Vagina (tissue), 2 donors: ENCODE measurements around the gene FREM2. TPM values are rescaled to one million over a fixed set of nuclear protein-coding genes. Genes with fewer than 3 reads are reported as not detected.

Experiments used
- DNase-seq, 2 donors: peaks; one replicate each; pipeline ENCODE4 v3.0.0-alpha.2; 2017; ENCODE audit errors: extremely low spot score in 2 of 2
- H3K27ac ChIP-seq: fragments of 200-600 bp; sonication (generic); one replicate; pipeline ENCODE4 v1.5.1; 2019
- H3K27me3 ChIP-seq: fragments of 200-600 bp; sonication (generic); one replicate; pipeline ENCODE4 v1.5.1; 2019
- H3K36me3 ChIP-seq, 2 donors: fragments of 200-600 bp; sonication (generic); one replicate each; pipeline ENCODE4 v1.5.1; 2017 to 2019
- H3K4me1 ChIP-seq: fragments of 200-600 bp; sonication (generic); one replicate; pipeline ENCODE4 v1.5.1; 2019
- H3K4me3 ChIP-seq, 2 donors: fragments of 200-600 bp; sonication (generic); 1 replicate in 1 of 2; 2 replicates in 1 of 2; pipeline ENCODE4 v1.5.1; 2016 to 2019
- H3K9me3 ChIP-seq: fragments of 200-600 bp; sonication (generic); one replicate; pipeline ENCODE4 v1.5.1; 2019
- CTCF ChIP-seq, 3 experiments: fragments of 450-650 bp in 2 of 3; fragments of 200-600 bp in 1 of 3; sonication (generic) in 1 of 3; IDR thresholded peaks; one replicate each; pipeline ENCODE4 v1.5.1; 2017 to 2019; ENCODE audit warnings: antibody characterized with exemption in 3 of 3, mild to moderate bottlenecking in 2 of 3, moderate library complexity in 2 of 3
- POLR2A ChIP-seq, 2 donors: fragments of 450-650 bp; IDR thresholded peaks; one replicate each; pipeline ENCODE4 v1.6.1; 2017; ENCODE audit warnings: antibody characterized with exemption in 2 of 2, mild to moderate bottlenecking in 2 of 2, moderate library complexity in 2 of 2
- POLR2AphosphoS5 ChIP-seq, 2 donors: sonication (generic); formaldehyde crosslinking; IDR thresholded peaks; one replicate each; pipeline ENCODE4 v1.9.0; 2017; ENCODE audit warnings: antibody characterized with exemption in 2 of 2, mild to moderate bottlenecking in 2 of 2, low read depth in 1 of 2; ENCODE audit not compliant: insufficient read depth in 1 of 2
- intact Hi-C: fragments of 100-400 bp; cut with DNase I; formaldehyde crosslinking; loops from one replicate; pipeline ENCODE4 v1.15.1; 2023
- total RNA-seq: library from RNA; depleted of rRNA; stranded (reverse); fragments of >200 nt; gene quantifications from one replicate; pipeline ENCODE4 v1.2.3, GENCODE V29; 2016

Gene FREM2
- total RNA-seq, 1 donor from 2014 or later: 0.98 TPM

GRCh38 chr13:38769526-38769925 lies 82.6 kb downstream of the FREM2 start:
- Histone ChIP-seq H3K9me3 (no peaks in the 10 kb centered on the region), H3K36me3 (no peaks in the 10 kb centered on the region), H3K27me3 (no peaks in the 10 kb centered on the region), H3K27ac (no peak overlapping the region), H3K4me1 (no peaks in the 10 kb centered on the region), H3K4me3 (no peak overlapping the region)
- no peak for DNase-seq
- TF ChIP-seq POLR2A (IDR thresholded peaks at IDR 0.05): no peak
- TF ChIP-seq POLR2AphosphoS5 (IDR thresholded peaks at IDR 0.05; ENCODE audit: insufficient read depth in 1 of 2, low read depth in 1 of 2): no peak
- TF ChIP-seq CTCF (IDR thresholded peaks at IDR 0.05): no peak
- intact Hi-C loops: no loop called here

GRCh38 chr13:38775085-38775484 lies 88.2 kb downstream of the FREM2 start:
- TF ChIP-seq CTCF (IDR thresholded peaks at IDR 0.05) (no peak), POLR2AphosphoS5 (IDR thresholded peaks at IDR 0.05; ENCODE audit: insufficient read depth in 1 of 2, low read depth in 1 of 2) (no peak), POLR2A (IDR thresholded peaks at IDR 0.05) (no peak)
- Histone ChIP-seq H3K4me3 (no peak overlapping the region), H3K36me3 (no peaks in the 10 kb centered on the region), H3K27ac (no peak overlapping the region), H3K4me1 (no peaks in the 10 kb centered on the region), H3K27me3 (no peaks in the 10 kb centered on the region), H3K9me3 (no peaks in the 10 kb centered on the region)
- intact Hi-C loops: no loop called here
- DNase-seq: no peak

GRCh38 chr13:38777347-38778119 lies 90.7 kb downstream of the FREM2 start:
- no peak for DNase-seq
- TF ChIP-seq POLR2AphosphoS5 (IDR thresholded peaks at IDR 0.05; ENCODE audit: insufficient read depth in 1 of 2, low read depth in 1 of 2) (no peak), CTCF (IDR thresholded peaks at IDR 0.05) (no peak), POLR2A (IDR thresholded peaks at IDR 0.05) (no peak)
- Histone ChIP-seq H3K27ac (no peak overlapping the region), H3K9me3 (no peaks in the 10 kb centered on the region), H3K36me3 (no peaks in the 10 kb centered on the region), H3K27me3 (no peaks in the 10 kb centered on the region), H3K4me1 (no peaks in the 10 kb centered on the region), H3K4me3 (no peak overlapping the region)
- intact Hi-C loops: no loop called here

- no peak for TF ChIP-seq POLR2AphosphoS5 (IDR thresholded peaks at IDR 0.05; ENCODE audit: insufficient read depth in 1 of 2, low read depth in 1 of 2)
- TF ChIP-seq CTCF (IDR thresholded peaks at IDR 0.05): no peak
- no peak for TF ChIP-seq POLR2A (IDR thresholded peaks at IDR 0.05)
- no peak overlapping the region for H3K4me3 ChIP-seq
- no peaks in the 10 kb centered on the region for H3K27me3 ChIP-seq
- DNase-seq: no peak
- H3K9me3 ChIP-seq: no peaks in the 10 kb centered on the region
- no peak overlapping the region for H3K27ac ChIP-seq
- intact Hi-C loops: no loop called here
- H3K4me1 ChIP-seq: no peaks in the 10 kb centered on the region
- no peaks in the 10 kb centered on the region for H3K36me3 ChIP-seq
Measured at GRCh38 chr13:38781539-38781938, 94.7 kb downstream of the FREM2 start.
